HG02623 (cell line): ENCODE results near the gene RPS24.
"Not testable (repeated sequence)": the region's sequence is repeated elsewhere in the genome, so short reads cannot be mapped to it uniquely, and the experiment has no call there.

Source experiments
- ATAC-seq: cut with Tn5 transposase; IDR thresholded peaks from one replicate; pipeline ENCODE4 v1.9.1; 2021; ENCODE audit warnings: moderate library complexity; ENCODE audit not compliant: unreplicated experiment

The RPS24 gene

DNA sequence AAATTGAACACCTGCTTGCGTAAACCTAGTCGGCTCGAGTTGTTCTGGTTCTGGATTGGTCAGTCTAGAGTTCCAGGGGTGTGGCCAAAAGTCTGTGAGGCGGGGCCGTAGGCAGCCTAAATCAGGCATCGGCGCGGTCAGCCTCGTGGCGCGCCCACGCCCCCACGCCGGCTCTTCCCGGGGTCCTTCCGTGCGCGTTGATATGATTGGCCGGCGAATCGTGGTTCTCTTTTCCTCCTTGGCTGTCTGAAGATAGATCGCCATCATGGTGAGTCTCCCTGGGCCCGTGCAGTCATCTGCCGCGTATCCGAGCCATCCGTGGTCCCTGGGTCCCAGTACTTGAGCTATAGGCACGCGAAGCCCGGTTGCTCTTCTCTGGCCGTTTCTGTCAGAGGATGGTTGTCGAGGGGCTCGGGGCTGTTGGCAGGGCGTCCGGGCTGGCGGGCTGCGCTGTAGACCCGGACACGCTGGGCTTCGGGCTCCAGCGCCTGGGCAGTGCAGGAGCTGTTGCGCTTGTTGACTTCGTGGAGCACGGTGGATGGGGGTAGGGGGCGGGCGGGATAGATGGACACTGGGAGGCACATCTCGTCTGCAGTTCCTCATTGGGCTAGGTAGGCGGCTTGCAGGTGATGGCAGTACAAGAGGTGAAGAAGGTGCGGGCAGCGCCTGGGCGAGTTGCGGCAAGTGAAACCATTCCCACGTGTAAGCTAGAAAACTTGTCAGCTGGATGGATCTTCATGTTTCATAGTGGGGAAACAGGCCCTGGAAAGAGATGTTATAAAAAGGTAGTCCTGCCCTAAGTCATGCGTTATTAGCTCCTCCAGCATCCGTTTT, at the start of gene RPS24:
Gene RPS24 (plus strand): TSS at position 227 of the 834 bp plus-strand sequence. CDS start 39 bp downstream, at position 266.
- ATAC-seq: peak; percentile 82

DNA sequence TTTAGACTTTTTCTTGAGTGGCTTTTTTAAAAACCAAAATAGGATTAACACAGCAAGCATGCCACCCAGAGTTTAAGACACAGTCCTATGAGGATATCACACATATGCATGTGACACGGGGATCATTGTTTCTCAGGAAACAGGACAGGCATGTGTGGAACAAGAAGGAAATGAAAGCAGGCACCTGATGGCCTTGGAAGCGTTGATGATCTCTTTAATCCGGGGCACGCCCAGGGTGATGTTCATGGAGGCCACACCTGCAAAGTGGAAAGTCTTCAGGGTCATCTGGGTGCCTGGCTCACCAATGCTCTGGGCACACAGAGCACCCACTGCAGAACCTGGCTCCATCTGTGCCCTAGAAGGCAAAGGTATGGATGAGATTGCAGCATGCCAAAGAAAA, 48.7 kb upstream of the RPS24 start:
- ATAC-seq: no peak

DNA sequence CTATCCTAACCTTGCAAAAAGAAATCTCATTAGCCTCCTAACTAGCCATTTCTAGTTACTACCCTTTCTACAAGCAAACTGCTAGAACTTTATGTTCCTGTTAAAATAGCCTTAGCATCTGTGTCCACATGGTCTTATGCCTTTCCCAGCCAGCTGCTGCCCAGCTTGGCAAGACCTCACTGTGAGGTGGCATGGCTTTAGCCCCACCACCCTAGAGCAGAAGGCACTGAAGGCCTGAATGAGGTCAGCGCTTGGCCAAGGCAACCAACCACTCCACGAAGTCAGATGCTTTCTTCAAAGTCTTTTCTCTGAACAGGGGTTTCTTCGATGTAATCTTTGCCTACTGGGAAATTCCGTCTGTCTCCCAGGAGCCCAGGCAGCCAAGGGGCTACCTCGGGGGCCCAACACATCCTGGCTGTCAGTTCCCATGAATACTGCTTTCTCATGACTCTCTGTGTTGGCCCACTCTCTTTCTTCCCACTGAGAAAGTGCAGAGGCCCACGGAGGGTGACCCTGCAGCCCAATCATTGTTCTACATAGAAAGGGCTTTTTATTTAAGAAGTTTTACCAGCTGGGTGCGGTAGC, 45.9 kb upstream of the RPS24 start:
- no peak for ATAC-seq

DNA sequence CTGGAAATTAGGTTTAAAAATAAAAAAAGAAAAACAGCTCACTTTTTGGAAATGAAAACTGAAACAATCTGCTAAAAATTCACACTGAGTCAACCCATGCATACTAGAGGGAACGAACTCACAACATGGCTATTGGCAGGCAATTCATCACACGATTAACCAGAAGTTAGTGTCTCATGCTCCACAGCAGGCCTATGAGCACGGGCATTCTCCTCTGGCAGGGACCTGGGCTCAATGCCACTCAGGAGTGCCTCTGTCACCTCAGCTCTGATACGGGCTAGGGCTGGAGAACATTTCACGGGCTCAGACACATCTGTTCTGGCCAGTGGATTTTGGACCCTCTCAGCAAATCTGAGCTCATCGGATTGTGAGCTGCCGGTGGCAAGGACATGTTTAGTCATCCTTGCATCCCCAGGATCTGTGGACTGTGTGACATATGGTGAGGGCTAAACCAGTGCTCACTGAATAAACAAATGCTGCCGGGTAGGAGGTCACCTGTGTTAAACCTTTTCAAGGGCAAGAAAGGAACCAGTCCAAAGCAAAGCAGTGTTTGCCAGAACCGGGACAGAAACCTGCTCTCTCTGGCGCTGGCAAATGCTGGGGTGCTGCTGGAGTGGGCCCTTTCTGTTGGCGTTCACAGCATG, 44.5 kb upstream of the RPS24 start:
- no peak for ATAC-seq

DNA sequence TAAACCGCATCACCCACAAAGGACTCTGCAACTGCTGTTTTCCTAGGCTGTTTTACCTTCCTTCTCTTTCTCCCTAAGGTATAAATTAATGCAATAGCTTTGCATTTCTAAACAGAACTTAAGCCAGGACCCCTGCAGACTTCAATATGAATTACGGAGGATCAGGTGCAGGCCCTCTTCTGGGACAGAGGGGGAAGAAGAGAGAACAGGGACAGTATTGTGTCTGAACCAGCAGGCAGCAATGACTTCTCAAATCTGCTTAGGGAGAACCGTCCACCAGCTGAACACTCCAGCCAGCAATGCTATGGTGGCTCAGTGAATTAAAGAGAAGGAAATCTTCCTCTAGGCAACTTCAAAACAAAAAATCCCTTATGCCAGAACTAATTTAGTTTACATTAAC, 40.0 kb upstream of the RPS24 start:
- no peak for ATAC-seq

DNA sequence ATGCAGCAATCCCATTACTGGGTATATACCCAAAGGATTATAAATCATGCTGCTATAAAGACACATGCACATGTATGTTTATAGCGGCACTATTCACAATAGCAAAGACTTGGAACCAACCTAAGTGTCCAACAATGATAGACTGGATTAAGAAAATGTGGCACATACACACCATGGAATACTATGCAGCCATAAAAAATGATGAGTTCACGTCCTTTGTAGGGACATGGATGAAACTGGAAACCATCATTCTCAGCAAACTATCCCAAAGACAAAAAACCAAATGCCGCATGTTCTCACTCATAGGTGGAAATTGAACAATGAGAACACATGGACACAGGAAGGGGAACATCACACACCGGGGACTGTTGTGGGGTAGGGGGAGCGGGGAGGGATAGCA, 34.9 kb upstream of the RPS24 start:
- not testable (repeated sequence) for ATAC-seq

DNA sequence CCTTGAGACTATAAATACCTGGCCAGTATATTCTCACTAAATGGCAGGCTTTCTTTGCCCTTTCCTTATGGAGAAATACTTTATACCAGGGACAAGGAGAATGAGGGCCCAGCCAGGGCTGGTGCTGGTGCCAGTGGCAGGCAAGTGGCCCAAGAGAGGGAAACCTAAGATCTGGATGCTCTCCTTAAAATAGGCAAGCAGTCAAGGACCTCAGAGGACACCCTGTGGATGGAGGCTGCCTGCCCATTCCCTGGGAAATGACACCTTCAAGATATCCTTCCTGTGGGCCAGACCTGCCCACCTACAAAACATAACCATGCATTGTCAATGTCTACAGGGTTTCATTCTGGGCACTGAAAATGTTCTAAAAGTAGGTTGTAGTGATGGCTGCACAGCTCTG, 33.5 kb upstream of the RPS24 start:
- no peak for ATAC-seq

DNA sequence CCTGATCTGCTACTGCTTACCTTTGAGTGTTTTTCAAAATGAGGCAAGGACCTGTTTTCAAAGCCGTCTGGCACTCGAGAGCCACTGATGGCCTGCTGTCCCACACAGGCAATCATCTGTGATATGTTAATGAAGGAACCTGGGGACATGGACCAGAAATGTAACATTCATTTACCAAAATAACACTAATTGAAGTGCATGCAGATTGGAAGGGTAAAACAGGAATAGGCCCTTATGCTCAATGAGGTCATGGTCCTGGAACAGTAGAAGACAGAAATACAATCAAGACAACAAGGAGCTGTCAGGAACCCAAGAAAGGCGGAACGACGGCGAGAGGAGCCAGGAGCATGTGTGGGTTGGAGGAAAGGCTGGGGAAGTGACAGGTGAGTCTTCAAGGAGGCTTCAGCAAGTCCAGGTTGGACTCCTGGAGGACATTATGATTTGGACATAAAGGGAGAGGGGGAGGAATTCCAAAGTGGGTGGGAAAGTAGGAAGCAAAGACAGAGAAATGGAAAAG, 32.6 kb upstream of the RPS24 start:
- ATAC-seq: no peak

DNA sequence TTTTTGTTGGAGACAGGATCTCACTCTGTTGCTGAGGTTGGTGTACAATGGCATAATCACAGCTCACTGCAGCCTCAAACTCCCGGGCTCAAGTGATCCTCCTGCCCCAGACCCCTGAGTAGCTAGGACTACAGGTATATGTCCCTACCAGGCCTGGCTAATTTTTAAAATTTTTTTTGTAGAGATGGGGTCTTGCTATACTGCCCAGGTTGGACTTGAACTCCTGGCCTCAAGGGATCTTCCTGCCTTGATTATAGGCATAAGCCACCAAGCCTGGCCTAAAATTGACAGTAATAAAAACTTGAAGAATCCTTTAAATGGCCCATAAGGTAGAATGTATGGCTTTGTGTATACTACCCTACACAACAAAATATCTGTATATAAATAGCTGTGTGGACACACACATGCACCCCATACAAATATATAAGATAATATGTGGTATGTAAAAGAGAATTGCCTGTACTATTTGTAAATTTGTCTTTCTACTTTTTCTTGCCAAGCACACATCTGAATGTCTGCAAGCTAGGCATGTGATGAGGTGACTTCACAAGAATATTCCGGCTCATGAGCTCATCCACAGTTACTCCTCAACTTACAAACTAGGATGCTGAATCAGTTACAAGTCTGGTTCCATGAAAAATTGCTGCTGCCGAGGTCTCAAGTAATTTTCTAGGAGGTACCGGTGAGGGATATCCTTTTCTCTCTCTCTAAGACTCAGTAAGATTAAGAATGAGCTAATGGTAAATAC, 30.9 kb upstream of the RPS24 start:
- ATAC-seq: no peak

DNA sequence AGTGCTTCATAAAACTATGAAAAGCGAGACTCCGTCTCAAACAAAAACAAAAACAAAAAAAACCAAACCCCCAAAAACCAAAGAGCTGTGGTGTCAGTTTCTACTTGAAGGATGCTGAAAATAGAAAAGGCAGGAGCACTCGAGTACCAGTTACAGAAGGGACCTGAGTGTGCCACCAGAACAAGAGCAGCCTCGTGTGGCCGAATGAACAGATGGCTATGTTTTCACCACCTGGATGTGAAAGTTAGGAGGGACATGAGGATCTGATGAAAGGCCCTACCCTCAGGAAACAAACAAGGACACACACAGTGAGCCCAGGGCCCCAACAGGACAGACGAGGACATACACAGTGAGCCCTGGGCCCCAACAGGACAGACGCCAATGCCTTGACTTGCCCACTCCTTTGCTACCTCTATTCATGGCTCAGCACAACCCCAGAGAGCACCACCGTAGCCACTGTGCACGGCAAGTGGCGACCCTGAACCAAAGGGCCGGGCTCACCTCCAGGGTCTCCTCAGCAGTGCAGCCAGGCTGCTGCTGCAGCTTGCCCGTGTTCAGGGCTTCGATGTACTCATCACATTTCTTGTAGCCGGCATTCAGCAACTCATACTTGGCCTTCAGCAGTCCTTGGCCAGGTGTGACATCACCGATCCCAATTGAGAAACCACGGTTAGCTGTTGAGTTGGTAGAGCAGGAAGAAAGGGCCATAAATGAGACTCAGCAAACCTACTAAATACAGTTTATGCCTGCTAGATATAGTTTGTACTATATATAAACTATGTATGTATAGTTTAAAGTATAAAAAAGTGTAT, 29.2 kb upstream of the RPS24 start:
- ATAC-seq: no peak

DNA sequence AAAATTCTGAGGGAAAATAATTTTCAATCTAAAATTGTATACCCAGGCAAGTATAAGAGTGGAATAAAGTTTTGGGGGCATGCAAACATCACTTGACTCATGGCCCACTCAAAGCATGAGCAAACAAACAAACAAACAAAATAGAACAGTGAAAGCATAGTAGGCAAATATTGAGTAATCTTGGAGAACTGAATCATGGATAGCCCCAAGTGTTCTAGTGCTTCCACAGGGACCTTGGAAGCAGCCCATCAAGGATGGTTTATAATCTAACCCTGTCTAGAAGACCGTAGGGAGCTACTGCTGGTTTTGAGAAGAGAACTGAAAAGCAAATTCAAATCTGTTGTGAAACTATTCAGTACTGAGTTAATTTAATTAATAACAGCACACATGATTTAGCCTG, 26.5 kb upstream of the RPS24 start:
- ATAC-seq: no peak

DNA sequence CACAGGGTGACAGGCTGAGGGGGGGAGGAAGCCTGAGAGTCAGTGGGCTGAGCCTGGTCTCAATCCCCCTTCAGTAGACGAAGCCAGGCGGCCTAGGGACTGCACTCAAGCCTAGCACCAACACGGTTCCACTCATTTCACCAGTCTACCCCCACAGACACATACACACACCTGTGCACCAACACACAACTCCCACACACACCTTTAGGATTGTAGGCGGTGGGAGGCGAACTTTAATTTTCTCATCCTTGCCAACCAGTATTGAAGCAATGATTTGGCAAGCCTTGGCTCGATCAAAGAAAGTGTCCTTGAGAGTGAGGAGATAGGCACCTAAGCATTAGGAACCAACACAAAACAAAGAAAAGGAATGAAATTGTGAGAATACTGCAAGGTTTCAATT, 24.0 kb upstream of the RPS24 start:
- ATAC-seq: no peak

DNA sequence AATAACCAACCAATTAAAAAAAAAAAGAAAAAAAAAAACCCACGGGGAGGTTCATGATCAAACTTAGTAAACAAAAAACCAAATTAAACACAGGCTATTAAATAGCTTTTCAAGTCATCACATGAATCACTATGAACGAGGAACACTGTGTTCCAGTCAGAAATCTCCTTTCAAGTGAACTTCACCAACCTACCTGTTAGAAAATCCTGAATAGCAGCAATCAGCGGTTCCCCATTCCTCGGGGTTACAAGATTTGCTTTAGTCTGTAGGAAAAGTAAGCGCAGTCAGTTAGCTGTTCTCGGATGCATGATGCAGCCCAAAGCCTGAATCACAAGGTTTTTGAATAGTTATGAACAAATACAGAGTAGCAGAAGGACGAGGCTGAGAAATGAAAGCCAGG, 23.4 kb upstream of the RPS24 start:
- no peak for ATAC-seq

DNA sequence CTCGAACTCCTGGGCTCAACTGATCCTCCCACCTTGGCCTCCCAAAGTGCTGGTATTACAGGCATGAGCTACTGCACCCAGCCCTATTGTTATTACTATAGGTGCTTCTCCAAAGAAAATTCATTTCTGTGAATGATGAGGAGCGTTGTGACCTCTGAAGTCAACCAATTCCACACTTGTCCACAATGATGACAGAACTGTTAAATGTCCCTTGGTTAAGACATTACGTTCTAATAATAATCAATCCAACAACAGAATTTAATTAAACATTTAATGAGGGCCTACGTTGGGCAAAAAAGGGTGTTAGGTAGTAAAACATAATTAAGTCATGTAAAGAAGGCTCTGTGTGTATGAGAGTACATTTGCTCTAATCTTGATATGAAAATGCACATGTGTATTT, 22.6 kb upstream of the RPS24 start:
- ATAC-seq: no peak

DNA sequence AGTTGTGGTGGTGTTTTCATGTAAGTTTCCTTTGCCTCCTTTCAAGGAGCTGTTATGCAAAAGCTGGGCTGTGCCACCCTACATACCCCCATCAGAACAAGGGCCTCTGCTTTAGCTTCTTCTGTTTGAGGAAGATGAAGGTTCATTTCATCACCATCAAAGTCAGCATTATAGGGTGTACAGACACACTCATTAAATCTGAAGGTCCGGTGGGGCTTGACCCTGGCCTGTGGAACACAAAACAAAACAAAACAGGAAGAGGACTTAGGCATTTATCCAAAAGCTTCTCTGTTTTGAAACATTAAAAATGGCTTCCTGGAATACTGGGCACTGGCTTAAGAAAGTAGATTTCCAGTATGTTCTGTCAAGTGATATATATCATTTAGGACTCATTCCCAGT, 20.1 kb upstream of the RPS24 start:
- ATAC-seq: no peak

DNA sequence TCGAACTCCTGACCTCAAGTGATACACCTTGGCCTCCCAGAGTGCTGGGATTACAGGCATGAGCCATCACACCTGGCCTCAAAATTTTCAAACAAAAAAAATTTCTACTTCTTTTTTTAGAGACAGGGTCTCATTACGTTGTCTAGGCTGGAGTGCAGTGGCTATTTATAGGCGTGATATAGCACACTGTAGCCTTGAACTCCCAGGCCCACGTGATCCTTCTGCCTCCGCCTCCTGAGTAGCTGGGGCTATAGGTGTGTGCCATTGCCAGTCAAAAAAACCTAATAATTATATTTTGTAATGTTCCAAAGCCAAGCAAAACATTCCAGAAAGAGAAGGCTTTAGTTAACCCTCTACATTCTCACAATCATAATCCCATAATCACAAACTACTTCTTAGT, 18.1 kb upstream of the RPS24 start:
- ATAC-seq: no peak

DNA sequence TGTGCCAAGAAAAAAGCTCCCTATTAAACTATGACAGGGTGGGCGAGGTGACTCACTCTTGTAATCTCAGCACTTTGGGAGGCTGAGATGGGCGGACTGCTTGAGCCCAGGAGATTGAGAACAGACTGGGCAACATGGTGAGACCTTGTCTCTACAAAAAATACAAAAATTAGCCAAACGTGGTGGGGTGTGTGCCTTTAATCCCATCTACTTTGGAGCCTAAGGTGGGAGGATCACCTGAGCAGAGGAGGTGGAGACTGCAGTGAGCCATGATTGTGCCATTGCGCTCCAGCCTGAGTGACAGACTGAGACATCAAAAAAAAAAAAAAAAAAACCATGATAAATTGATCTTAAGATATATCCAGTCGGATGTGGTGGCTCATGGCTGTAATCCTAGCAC, 15.8 kb upstream of the RPS24 start:
- ATAC-seq: no peak

DNA sequence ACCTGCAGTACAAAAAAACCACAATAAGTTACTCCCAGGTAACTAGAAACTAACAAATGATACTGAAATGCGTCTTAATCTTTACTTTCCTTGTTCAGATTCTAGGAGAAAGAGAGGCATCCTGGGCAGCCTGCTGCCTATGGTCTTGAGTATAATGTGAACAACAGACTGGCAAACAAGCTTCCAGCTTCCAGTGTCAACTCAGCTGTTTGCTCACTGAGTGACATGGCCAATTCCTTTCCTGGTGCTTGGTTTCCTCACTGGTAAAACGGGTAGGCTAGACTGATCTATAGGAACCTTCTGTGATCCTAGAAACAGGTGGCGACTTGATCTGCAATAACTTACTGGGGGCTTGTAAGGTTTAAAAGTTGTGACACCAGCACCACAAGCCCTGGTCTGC, 14.4 kb upstream of the RPS24 start:
- no peak for ATAC-seq

DNA sequence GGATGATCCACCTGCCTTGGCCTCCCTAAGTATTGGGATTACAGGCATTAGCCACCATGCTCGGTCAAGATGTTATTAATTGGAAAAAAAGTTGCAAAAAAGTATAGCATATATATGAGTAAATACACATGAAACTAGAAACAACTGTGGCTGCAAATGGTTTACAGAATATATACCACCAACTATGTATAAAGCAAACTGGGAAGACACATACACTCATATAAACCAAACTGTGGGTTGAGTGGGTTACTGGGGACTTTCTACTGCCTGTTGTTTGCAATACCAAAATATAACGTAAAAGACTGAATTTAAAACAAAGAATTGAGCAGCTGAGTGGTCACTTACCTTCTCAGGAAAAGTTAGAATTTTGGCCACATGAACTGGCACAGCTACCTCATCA, 12.5 kb upstream of the RPS24 start:
- ATAC-seq: no peak

DNA sequence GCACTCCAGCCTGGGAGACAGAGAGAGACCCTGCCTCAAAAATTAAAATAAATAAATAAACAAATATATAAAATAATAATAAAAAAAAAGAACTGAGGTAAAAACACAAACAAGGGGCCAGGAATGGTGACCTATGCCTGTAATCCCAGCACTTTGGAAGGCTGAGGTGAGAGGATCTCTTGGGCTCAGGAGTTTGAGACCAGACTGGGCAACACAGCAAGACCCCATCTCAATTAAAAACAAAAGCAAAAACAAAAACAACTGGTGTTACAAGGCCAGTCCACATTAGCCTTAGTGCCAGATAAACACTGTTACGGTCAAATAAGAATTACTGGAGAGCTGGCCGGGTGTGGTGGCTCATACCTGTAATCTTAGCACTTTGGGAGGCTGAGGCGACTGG, 9.9 kb upstream of the RPS24 start:
- no peak for ATAC-seq
